OCI-LY7 (cell line): ENCODE results near the gene CPNE1.

Source experiments
- EZH2phosphoT487 ChIP-seq: fragments of 200-600 bp; sonication (generic); IDR thresholded peaks from 2 replicates; pipeline ENCODE4 v1.6.1; 2018; ENCODE audit warnings: low read depth, borderline replicate concordance, mild to moderate bottlenecking, mixed run types, antibody characterized with exemption, low read length, moderate library complexity, mixed read lengths
- TF ChIP-seq, protein P1 (sequence below): fragments of 200-600 bp; sonication (generic); conservative IDR thresholded peaks from 2 replicates; pipeline ENCODE4 v1.5.1; 2014; ENCODE audit warnings: mild to moderate bottlenecking, antibody characterized with exemption, low read length, moderate library complexity, mixed read lengths

GRCh38 chr20:35601990-35602389, 62.7 kb downstream of the CPNE1 start:
- TF ChIP-seq EZH2phosphoT487, result no peak
- TF ChIP-seq, protein P1, sequence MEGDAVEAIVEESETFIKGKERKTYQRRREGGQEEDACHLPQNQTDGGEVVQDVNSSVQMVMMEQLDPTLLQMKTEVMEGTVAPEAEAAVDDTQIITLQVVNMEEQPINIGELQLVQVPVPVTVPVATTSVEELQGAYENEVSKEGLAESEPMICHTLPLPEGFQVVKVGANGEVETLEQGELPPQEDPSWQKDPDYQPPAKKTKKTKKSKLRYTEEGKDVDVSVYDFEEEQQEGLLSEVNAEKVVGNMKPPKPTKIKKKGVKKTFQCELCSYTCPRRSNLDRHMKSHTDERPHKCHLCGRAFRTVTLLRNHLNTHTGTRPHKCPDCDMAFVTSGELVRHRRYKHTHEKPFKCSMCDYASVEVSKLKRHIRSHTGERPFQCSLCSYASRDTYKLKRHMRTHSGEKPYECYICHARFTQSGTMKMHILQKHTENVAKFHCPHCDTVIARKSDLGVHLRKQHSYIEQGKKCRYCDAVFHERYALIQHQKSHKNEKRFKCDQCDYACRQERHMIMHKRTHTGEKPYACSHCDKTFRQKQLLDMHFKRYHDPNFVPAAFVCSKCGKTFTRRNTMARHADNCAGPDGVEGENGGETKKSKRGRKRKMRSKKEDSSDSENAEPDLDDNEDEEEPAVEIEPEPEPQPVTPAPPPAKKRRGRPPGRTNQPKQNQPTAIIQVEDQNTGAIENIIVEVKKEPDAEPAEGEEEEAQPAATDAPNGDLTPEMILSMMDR, result no peak
